IPS-20b (cell line): ENCODE measurements around the gene ZNF844.
"Not testable (repeated sequence)": the region's sequence is repeated elsewhere in the genome, so short reads cannot be mapped to it uniquely, and the experiment has no call there.

Experiments
- H3K27ac ChIP-seq: one replicate; pipeline ENCODE4 v1.5.1; 2013; ENCODE audit warnings: low read length
- H3K27me3 ChIP-seq: 2 replicates; pipeline ENCODE4 v1.6.1; 2013; ENCODE audit warnings: mild to moderate bottlenecking, low read length, inconsistent platforms; ENCODE audit not compliant: insufficient read depth
- H3K36me3 ChIP-seq: 2 replicates; pipeline ENCODE4 v1.6.1; 2013; ENCODE audit warnings: low read depth, mild to moderate bottlenecking, inconsistent platforms, low read length, moderate library complexity; ENCODE audit not compliant: insufficient read depth
- H3K4me1 ChIP-seq: 2 replicates; pipeline ENCODE4 v1.6.1; 2013; ENCODE audit warnings: mild to moderate bottlenecking, control low read depth, inconsistent platforms, low read length, moderate library complexity; ENCODE audit not compliant: insufficient read depth
- H3K4me3 ChIP-seq: 2 replicates; pipeline ENCODE4 v1.5.1; 2013; ENCODE audit warnings: mild to moderate bottlenecking, low read length, inconsistent platforms
- H3K9ac ChIP-seq: 2 replicates; pipeline ENCODE4 v1.6.1; 2013; ENCODE audit warnings: low read depth, mild to moderate bottlenecking, inconsistent platforms, low read length, moderate library complexity
- H3K9me3 ChIP-seq: 2 replicates; pipeline ENCODE4 v1.6.1; 2013; ENCODE audit warnings: mild to moderate bottlenecking, low read depth, low read length, inconsistent platforms; ENCODE audit not compliant: insufficient read depth

The ZNF844 gene

GRCh38 chr19:12052497-12053169 lies 11.9 kb upstream of the ZNF844 start, which contains the start of gene ZNF878:
TSS of gene ZNF878 (minus strand) at chr19:12052961. CDS start at chr19:12052801, 160 bp downstream.
- Histone ChIP-seq H3K4me1 (no peaks in the 10 kb centered on the region), H3K9me3 (peaks cover 5% of the 10 kb centered on the region), H3K9ac (peak within 1 kb of the TSS; percentile 85; the same call in 1 of the 2 replicates), H3K27ac (peak within 1 kb of the TSS; percentile 82), H3K27me3 (no peaks in the 10 kb centered on the region; the same call in 1 of the 2 replicates), H3K36me3 (peaks cover 4% of the 10 kb centered on the region; the same call in 1 of the 2 replicates), H3K4me3 (peak within 1 kb of the TSS; percentile 91)

GRCh38 chr19:12055784-12056183 lies 8.7 kb upstream of the ZNF844 start:
- H3K9ac ChIP-seq = no peak overlapping the region
- H3K9me3 ChIP-seq = no peaks in the 10 kb centered on the region
- no peaks in the 10 kb centered on the region for H3K36me3 ChIP-seq
- H3K4me3 ChIP-seq = no peak overlapping the region
- no peak overlapping the region for H3K27ac ChIP-seq
- H3K4me1 ChIP-seq = no peaks in the 10 kb centered on the region
- no peaks in the 10 kb centered on the region; the same call in 1 of the 2 replicates for H3K27me3 ChIP-seq

- peaks cover 59% of the 10 kb centered on the region for H3K36me3 ChIP-seq
- H3K27ac ChIP-seq = no peak overlapping the region
- no peak overlapping the region for H3K9ac ChIP-seq
- no peak overlapping the region for H3K4me3 ChIP-seq
- H3K27me3 ChIP-seq = no peaks in the 10 kb centered on the region
- H3K4me1 ChIP-seq = no peaks in the 10 kb centered on the region
- peaks cover 92% of the 10 kb centered on the region for H3K9me3 ChIP-seq
Observed at GRCh38 chr19:12075538-12076139, 11.1 kb downstream of the ZNF844 start.

GRCh38 chr19:12076331-12076730 lies 11.8 kb downstream of the ZNF844 start:
- H3K27ac ChIP-seq, H3K9ac ChIP-seq, H3K27me3 ChIP-seq, H3K4me1 ChIP-seq: not testable (repeated sequence)
- H3K36me3 ChIP-seq = peaks cover 54% of the 10 kb centered on the region
- H3K9me3 ChIP-seq = peaks cover 92% of the 10 kb centered on the region
- H3K4me3 ChIP-seq = peak overlapping the region; percentile 27; the same call in 1 of the 2 replicates

GRCh38 chr19:12077375-12077774 lies 12.8 kb downstream of the ZNF844 start:
- peak overlapping the region; percentile 24; the same call in 1 of the 2 replicates for H3K4me3 ChIP-seq
- H3K27ac ChIP-seq = no peak overlapping the region
- H3K27me3 ChIP-seq = no peaks in the 10 kb centered on the region
- no peak overlapping the region for H3K9ac ChIP-seq
- H3K9me3 ChIP-seq = peaks cover 91% of the 10 kb centered on the region
- H3K36me3 ChIP-seq = peaks cover 54% of the 10 kb centered on the region
- H3K4me1 ChIP-seq = no peaks in the 10 kb centered on the region

GRCh38 chr19:12083336-12083735 lies 18.8 kb downstream of the ZNF844 start:
- not testable (repeated sequence) for H3K4me3 ChIP-seq, H3K27ac ChIP-seq, H3K4me1 ChIP-seq, H3K36me3 ChIP-seq, H3K27me3 ChIP-seq, H3K9ac ChIP-seq
- H3K9me3 ChIP-seq = peaks cover 35% of the 10 kb centered on the region

- Histone ChIP-seq H3K27me3 (no peaks in the 10 kb centered on the region), H3K27ac (no peak overlapping the region), H3K9me3 (peaks cover 20% of the 10 kb centered on the region), H3K9ac (no peak overlapping the region), H3K36me3 (no peaks in the 10 kb centered on the region), H3K4me1 (no peaks in the 10 kb centered on the region), H3K4me3 (no peak overlapping the region)
Observed at GRCh38 chr19:12085074-12085818, 20.7 kb downstream of the ZNF844 start.

- Histone ChIP-seq H3K27ac (no peak overlapping the region), H3K4me3 (no peak overlapping the region), H3K4me1 (peaks cover 3% of the 10 kb centered on the region; the same call in 1 of the 2 replicates)
Observed at GRCh38 chr19:12090807-12091206, 26.3 kb downstream of the ZNF844 start.

GRCh38 chr19:12092065-12092867 lies 27.7 kb downstream of the ZNF844 start:
- H3K4me3 ChIP-seq = peak overlapping the region; percentile 83
- no peaks in the 10 kb centered on the region for H3K27me3 ChIP-seq
- peaks cover 28% of the 10 kb centered on the region for H3K36me3 ChIP-seq
- H3K9ac ChIP-seq = peak overlapping the region; percentile 90
- H3K9me3 ChIP-seq = peaks cover 8% of the 10 kb centered on the region
- peak overlapping the region; percentile 70 for H3K27ac ChIP-seq
- H3K4me1 ChIP-seq = peaks cover 3% of the 10 kb centered on the region; the same call in 1 of the 2 replicates

More at GRCh38 chr19:12090807-12091206, 26.3 kb downstream of the ZNF844 start:
- H3K36me3 ChIP-seq = peaks cover 16% of the 10 kb centered on the region
- no peaks in the 10 kb centered on the region for H3K27me3 ChIP-seq
- H3K9me3 ChIP-seq = no peaks in the 10 kb centered on the region; the same call in 1 of the 2 replicates
- H3K9ac ChIP-seq = no peak overlapping the region

GRCh38 chr19:12092956-12093355 lies 28.4 kb downstream of the ZNF844 start:
- peaks cover 14% of the 10 kb centered on the region for H3K9me3 ChIP-seq
- peaks cover 34% of the 10 kb centered on the region for H3K36me3 ChIP-seq
- no peaks in the 10 kb centered on the region for H3K27me3 ChIP-seq
- H3K27ac ChIP-seq = no peak overlapping the region
- peaks cover 3% of the 10 kb centered on the region; the same call in 1 of the 2 replicates for H3K4me1 ChIP-seq
- H3K9ac ChIP-seq = peak overlapping the region; percentile 90; the same call in 1 of the 2 replicates
- H3K4me3 ChIP-seq = peak overlapping the region; percentile 83

- peak overlapping the region; percentile 83; the same call in 1 of the 2 replicates for H3K4me3 ChIP-seq
- no peak overlapping the region for H3K27ac ChIP-seq
- peaks cover 18% of the 10 kb centered on the region for H3K9me3 ChIP-seq
- H3K9ac ChIP-seq = no peak overlapping the region
- peaks cover 3% of the 10 kb centered on the region; the same call in 1 of the 2 replicates for H3K4me1 ChIP-seq
- H3K27me3 ChIP-seq = no peaks in the 10 kb centered on the region
- peaks cover 40% of the 10 kb centered on the region for H3K36me3 ChIP-seq
Observed at GRCh38 chr19:12093777-12094176, 29.2 kb downstream of the ZNF844 start.
